Fibroblast of skin of left biceps (primary cell): ENCODE measurements around the gene ZFYVE27.
"Not testable (repeated sequence)": the region's sequence is repeated elsewhere in the genome, so short reads cannot be mapped to it uniquely, and the experiment has no call there.

Experiments used
- DNase-seq, 2 experiments: peaks; one replicate each; pipeline ENCODE4 v3.0.0-alpha.2; 2013; ENCODE audit warnings: low read depth in 2 of 2

ZFYVE27 gene

GRCh38 chr10:97736902-97737769 is at the start of gene ZFYVE27:
ZFYVE27 (plus strand) TSS chr10:97737128; CDS start chr10:97738478, 1,350 bp downstream.
- peak; percentile 76 to 85 for DNase-seq

GRCh38 chr10:97687785-97688781 is 48.8 kb upstream of the ZFYVE27 start:
- DNase-seq, result no peak

- DNase-seq, result peak; percentile 73 to 76
These were observed 47.3 kb upstream of the ZFYVE27 start for GRCh38 chr10:97689559-97690020.

GRCh38 chr10:97690133-97690532 is 46.8 kb upstream of the ZFYVE27 start:
- no peak for DNase-seq

- not testable (repeated sequence) for DNase-seq
These were observed 38.8 kb upstream of the ZFYVE27 start for GRCh38 chr10:97698072-97698655.

- peak in 1 of 2 experiments; percentile 40 for DNase-seq
These were observed 35.4 kb upstream of the ZFYVE27 start for GRCh38 chr10:97701438-97702069.

GRCh38 chr10:97703398-97704067 is 33.4 kb upstream of the ZFYVE27 start:
- no peak for DNase-seq

- DNase-seq, result no peak
These were observed 32.6 kb upstream of the ZFYVE27 start for GRCh38 chr10:97704341-97704740.

GRCh38 chr10:97705006-97705670 is 31.8 kb upstream of the ZFYVE27 start:
- DNase-seq, result no peak

- no peak for DNase-seq
These were observed 29.6 kb upstream of the ZFYVE27 start for GRCh38 chr10:97707134-97707861.

GRCh38 chr10:97708167-97708566 is 28.8 kb upstream of the ZFYVE27 start:
- DNase-seq, result no peak

GRCh38 chr10:97708976-97709946 is 27.7 kb upstream of the ZFYVE27 start:
- peak; percentile 62 to 65 for DNase-seq

- DNase-seq, result no peak
These were observed 25.0 kb upstream of the ZFYVE27 start for GRCh38 chr10:97711640-97712572.

- DNase-seq, result peak; percentile 71
These were observed 23.5 kb upstream of the ZFYVE27 start, which contains the start of gene MARVELD1 for GRCh38 chr10:97713339-97713825. MARVELD1 (plus strand) TSS chr10:97713730; CDS start chr10:97713877, 147 bp downstream.

- DNase-seq, result no peak
These were observed 23.0 kb upstream of the ZFYVE27 start for GRCh38 chr10:97713826-97714400.
